Measurements from ENCODE around the gene PC. TPM values are rescaled to one million over a fixed set of nuclear protein-coding genes. Genes with fewer than 3 reads are reported as not detected.

PC gene
- polyA plus RNA-seq, 3 donors = 4.6 to 7.1 (median 6.0) TPM

DNA sequence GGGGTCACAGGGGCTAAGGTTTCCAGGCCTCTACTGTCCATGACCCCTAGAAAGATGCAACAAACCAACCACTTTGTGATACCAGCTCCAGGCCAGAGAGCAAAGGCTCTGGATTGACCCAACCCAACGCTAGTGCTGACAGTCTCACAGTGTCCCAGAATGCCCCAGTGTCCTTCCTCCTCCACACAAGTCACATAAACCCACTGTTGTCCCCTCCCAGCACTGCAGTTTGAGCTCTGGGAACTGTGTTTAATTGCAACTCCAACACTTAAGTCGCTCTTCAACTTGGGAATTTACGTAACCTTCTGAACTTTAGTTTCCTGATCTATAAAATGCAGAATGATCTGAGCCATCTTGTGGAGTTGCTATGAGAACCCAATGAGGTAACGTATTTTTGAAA, 47.5 kb downstream of the PC start:
- Histone ChIP-seq H3K27me3 (ENCODE audit: control insufficient read depth in 2 of 2, insufficient read depth in 2 of 2, low read length in 2 of 2) (no peaks in the 10 kb centered on the region), H3K9me3 (replicated peaks in 1 of 2; ENCODE audit: control insufficient read depth in 1 of 2, insufficient read depth in 1 of 2, low read length in 2 of 2) (no peaks in the 10 kb centered on the region), H2AFZ (ENCODE audit: insufficient read depth, low read depth, low read length, poor library complexity, severe bottlenecking) (no peak overlapping the region), H3K4me1 (ENCODE audit: control insufficient read depth in 1 of 2, insufficient read depth in 2 of 2, low read length in 2 of 2) (no peaks in the 10 kb centered on the region), H3K4me3 (replicated peaks in 1 of 3; ENCODE audit: low read depth in 2 of 3, low read length in 3 of 3) (no peak overlapping the region), H3K27ac (ENCODE audit: low read depth in 1 of 2, low read length in 2 of 2) (no peak overlapping the region), H3K36me3 (replicated peaks in 1 of 2; ENCODE audit: control insufficient read depth in 1 of 2, insufficient read depth in 2 of 2, low read length in 2 of 2) (no peaks in the 10 kb centered on the region), H3K4me2 (replicated peaks; ENCODE audit: extremely low read depth, low read length, poor library complexity, severe bottlenecking) (no peak overlapping the region), H3K9ac (ENCODE audit: insufficient read depth, low read length, poor library complexity, severe bottlenecking) (no peak overlapping the region), H3K79me2 (ENCODE audit: insufficient read depth, low read length) (no peaks in the 10 kb centered on the region), H4K20me1 (ENCODE audit: insufficient read depth, low read length) (no peaks in the 10 kb centered on the region)
- 100% methylated on average over 1 of the region's 4 CpGs for WGBS (ENCODE audit: insufficient coverage)
- intact Hi-C loops (cut with micrococcal nuclease) = no loop called here
- peaks cover 0 to 6% (median 2%) of the 10 kb centered on the region in 3 donors for H3K27me3 Mint-ChIP-seq (ENCODE audit: low read depth in 3 of 3)
- no peak for DNase-seq
- no peaks in the 10 kb centered on the region for H3K4me1 Mint-ChIP-seq
- no peak overlapping the region for H3K4me3 Mint-ChIP-seq
- no peak overlapping the region for H3K27ac Mint-ChIP-seq
- H3K36me3 Mint-ChIP-seq = no peaks in the 10 kb centered on the region
- no peaks in the 10 kb centered on the region for H3K9me3 Mint-ChIP-seq
- TF ChIP-seq CTCF (IDR thresholded peaks at IDR 0.05) = no peak

GRCh38 chr11:66910016-66910415, 48.2 kb downstream of the PC start:
- H4K20me1 ChIP-seq (ENCODE audit: insufficient read depth, low read length) = no peaks in the 10 kb centered on the region
- no peaks in the 10 kb centered on the region for H3K79me2 ChIP-seq (ENCODE audit: insufficient read depth, low read length)
- Mint-ChIP-seq H3K4me1 (no peaks in the 10 kb centered on the region), H3K27ac (no peak overlapping the region), H3K4me3 (no peak overlapping the region), H3K27me3 (ENCODE audit: low read depth in 3 of 3) (peaks cover 0 to 6% (median 2%) of the 10 kb centered on the region in 3 donors), H3K36me3 (no peaks in the 10 kb centered on the region), H3K9me3 (no peaks in the 10 kb centered on the region)
- intact Hi-C loops (cut with micrococcal nuclease) = no loop called here
- DNase-seq = no peak
- TF ChIP-seq CTCF (IDR thresholded peaks at IDR 0.05) = no peak
- no peaks in the 10 kb centered on the region for H3K4me1 ChIP-seq (ENCODE audit: control insufficient read depth in 1 of 2, insufficient read depth in 2 of 2, low read length in 2 of 2)
- H3K9me3 ChIP-seq (replicated peaks in 1 of 2; ENCODE audit: control insufficient read depth in 1 of 2, insufficient read depth in 1 of 2, low read length in 2 of 2) = no peaks in the 10 kb centered on the region
- H3K4me3 ChIP-seq (replicated peaks in 1 of 3; ENCODE audit: low read depth in 2 of 3, low read length in 3 of 3) = no peak overlapping the region
- H3K36me3 ChIP-seq (replicated peaks in 1 of 2; ENCODE audit: control insufficient read depth in 1 of 2, insufficient read depth in 2 of 2, low read length in 2 of 2) = no peaks in the 10 kb centered on the region
- 93% methylated on average over 9 of the region's 10 CpGs for WGBS (ENCODE audit: insufficient coverage)
- no peak overlapping the region for H3K27ac ChIP-seq (ENCODE audit: low read depth in 1 of 2, low read length in 2 of 2)
- no peaks in the 10 kb centered on the region for H3K27me3 ChIP-seq (ENCODE audit: control insufficient read depth in 2 of 2, insufficient read depth in 2 of 2, low read length in 2 of 2)
- no peak overlapping the region for H3K4me2 ChIP-seq (replicated peaks; ENCODE audit: extremely low read depth, low read length, poor library complexity, severe bottlenecking)
- no peak overlapping the region for H2AFZ ChIP-seq (ENCODE audit: insufficient read depth, low read depth, low read length, poor library complexity, severe bottlenecking)
- no peak overlapping the region for H3K9ac ChIP-seq (ENCODE audit: insufficient read depth, low read length, poor library complexity, severe bottlenecking)
